ENCODE measurements around the gene NEU1.
"Not testable (repeated sequence)": the region's sequence is repeated elsewhere in the genome, so short reads cannot be mapped to it uniquely, and the experiment has no call there.

The NEU1 gene

DNA sequence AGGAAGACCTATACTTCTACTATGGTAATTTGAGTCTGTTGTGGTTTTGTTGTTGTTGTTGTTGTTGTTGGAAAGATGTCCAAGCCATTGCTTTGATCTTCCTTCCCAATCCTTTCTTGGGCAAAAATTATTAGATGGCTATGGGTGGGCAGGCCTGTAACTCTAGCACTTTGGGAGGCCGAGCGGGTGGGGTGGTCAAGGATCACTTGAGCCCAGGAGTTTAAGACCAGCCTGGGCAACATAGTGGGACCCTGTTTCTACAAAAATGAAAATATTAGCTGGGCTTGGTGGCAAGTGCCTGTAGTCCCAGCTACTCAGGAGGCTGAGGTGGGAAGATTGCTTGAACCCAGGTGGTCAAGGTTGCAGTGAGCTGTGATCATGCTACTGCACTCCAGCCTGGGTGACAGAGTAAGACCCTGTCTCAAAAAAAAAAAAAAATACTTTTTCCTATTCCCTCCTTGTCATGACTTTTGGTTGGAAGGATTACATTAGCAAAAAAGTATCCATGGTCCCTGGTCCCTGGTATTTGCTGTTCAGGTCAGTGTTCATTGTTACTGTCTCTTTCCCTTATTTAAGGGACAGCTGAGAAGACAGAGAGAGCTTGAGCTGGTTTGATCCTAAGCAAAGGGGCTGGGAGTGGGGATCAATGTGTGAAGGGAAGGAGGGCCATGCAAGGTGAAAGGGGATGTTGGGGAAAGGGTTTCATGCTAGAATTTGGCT, 11.7 kb downstream of the NEU1 start:
- Histone ChIP-seq H2BK120ac (ENCODE audit: low read depth, low read length) (no peak overlapping the region), H3K27ac (ENCODE audit: low read depth, low read length) (no peak overlapping the region), H3K4me1 (ENCODE audit: control insufficient read depth, low read depth, low read length) (no peaks in the 10 kb centered on the region), H3K4ac (ENCODE audit: low read depth, low read length) (no peak overlapping the region), H3K79me1 (ENCODE audit: low read length) (no peaks in the 10 kb centered on the region), H3K4me3 (ENCODE audit: low read length) (no peak overlapping the region), H4K8ac (ENCODE audit: low read depth, low read length) (no peak overlapping the region), H3K36me3 (ENCODE audit: control insufficient read depth, insufficient read depth, low read length) (no peaks in the 10 kb centered on the region), H4K5ac (ENCODE audit: low read length) (no peak overlapping the region), H2AK5ac (ENCODE audit: low read length) (no peak overlapping the region), H2BK15ac (replicated peaks; ENCODE audit: low read depth) (no peak overlapping the region), H2BK5ac (ENCODE audit: low read length) (no peak overlapping the region), H3K4me2 (ENCODE audit: low read length) (no peak overlapping the region), H3K18ac (ENCODE audit: low read length) (no peak overlapping the region), H3K9ac (ENCODE audit: low read length) (no peak overlapping the region), H3K27me3 (ENCODE audit: insufficient read depth, low read length, poor library complexity) (no peaks in the 10 kb centered on the region), H3K79me2 (ENCODE audit: control insufficient read depth, insufficient read depth, low read length) (no peaks in the 10 kb centered on the region), H3K56ac (ENCODE audit: low read length) (peak overlapping the region; percentile 1), H3K23ac (ENCODE audit: low read length) (no peak overlapping the region)
- no peak for DNase-seq
- no CpG with 5 or more reads among the region's 2 CpGs for WGBS (ENCODE audit: extremely low coverage, insufficient coverage, low lambda C conversion rate)

DNA sequence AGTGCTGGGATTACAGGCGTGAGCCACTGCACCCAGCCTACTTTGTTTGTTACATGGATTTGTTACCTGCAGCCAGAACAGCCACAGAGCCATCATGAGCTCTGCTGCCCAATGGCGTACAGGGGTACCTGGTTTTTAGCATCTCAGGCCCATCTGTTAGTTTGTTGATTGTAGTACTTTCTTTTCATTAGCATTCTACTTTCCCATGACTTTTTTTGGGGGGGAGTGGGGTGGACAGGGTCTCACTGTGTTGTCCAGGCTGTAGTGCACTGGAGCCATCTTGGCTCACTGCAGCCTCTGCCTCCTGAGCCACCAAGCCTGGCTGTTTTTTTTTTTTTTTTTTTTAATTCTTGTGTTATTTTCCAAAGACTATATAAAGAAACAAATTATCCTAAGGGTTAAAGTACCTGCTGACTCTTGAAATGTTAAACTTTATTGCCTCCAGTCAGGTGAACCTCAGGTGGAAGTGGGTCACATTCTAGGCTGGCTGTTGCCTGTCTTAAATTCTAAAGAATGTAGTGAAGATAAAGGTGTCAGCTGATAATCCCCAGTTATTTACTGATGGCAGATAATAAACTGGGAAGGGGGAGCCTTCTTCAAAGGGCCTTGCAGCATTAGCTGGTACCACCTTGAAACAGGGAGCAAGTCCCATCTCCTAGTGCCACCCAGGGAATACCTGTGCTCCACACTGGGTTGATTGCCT, 15.2 kb downstream of the NEU1 start:
- Histone ChIP-seq H3K27ac (ENCODE audit: low read depth, low read length) (no peak overlapping the region), H3K4me2 (ENCODE audit: low read length) (no peak overlapping the region), H3K4me1 (ENCODE audit: control insufficient read depth, low read depth, low read length) (no peaks in the 10 kb centered on the region), H4K5ac (ENCODE audit: low read length) (no peak overlapping the region), H3K79me2 (ENCODE audit: control insufficient read depth, insufficient read depth, low read length) (no peaks in the 10 kb centered on the region), H3K79me1 (ENCODE audit: low read length) (no peaks in the 10 kb centered on the region), H3K18ac (ENCODE audit: low read length) (no peak overlapping the region), H3K27me3 (ENCODE audit: insufficient read depth, low read length, poor library complexity) (no peaks in the 10 kb centered on the region), H2AK5ac (ENCODE audit: low read length) (no peak overlapping the region), H3K23ac (ENCODE audit: low read length) (no peak overlapping the region), H3K36me3 (ENCODE audit: control insufficient read depth, insufficient read depth, low read length) (no peaks in the 10 kb centered on the region), H2BK5ac (ENCODE audit: low read length) (no peak overlapping the region), H4K8ac (ENCODE audit: low read depth, low read length) (no peak overlapping the region), H3K9ac (ENCODE audit: low read length) (no peak overlapping the region), H2BK120ac (ENCODE audit: low read depth, low read length) (no peak overlapping the region), H3K4ac (ENCODE audit: low read depth, low read length) (no peak overlapping the region), H3K56ac (ENCODE audit: low read length) (no peak overlapping the region), H3K4me3 (ENCODE audit: low read length) (no peak overlapping the region), H2BK15ac (replicated peaks; ENCODE audit: low read depth) (no peak overlapping the region)
- WGBS (ENCODE audit: extremely low coverage, insufficient coverage, low lambda C conversion rate), result no CpG with 5 or more reads among the region's 2 CpGs
- DNase-seq, result peak; percentile 52

GRCh38 chr6:31844507-31844906, 18.1 kb downstream of the NEU1 start:
- H3K36me3 ChIP-seq (ENCODE audit: control insufficient read depth, insufficient read depth, low read length), result peaks cover 9% of the 10 kb centered on the region
- no peak overlapping the region for H2BK5ac ChIP-seq (ENCODE audit: low read length)
- no peak overlapping the region for H3K4me3 ChIP-seq (ENCODE audit: low read length)
- no peaks in the 10 kb centered on the region for H3K4me1 ChIP-seq (ENCODE audit: control insufficient read depth, low read depth, low read length)
- H3K4me2 ChIP-seq (ENCODE audit: low read length), result no peak overlapping the region
- H3K9ac ChIP-seq (ENCODE audit: low read length), result no peak overlapping the region
- no peaks in the 10 kb centered on the region for H3K27me3 ChIP-seq (ENCODE audit: insufficient read depth, low read length, poor library complexity)
- no CpG with 5 or more reads among the region's 3 CpGs for WGBS (ENCODE audit: extremely low coverage, insufficient coverage, low lambda C conversion rate)
- H3K56ac ChIP-seq (ENCODE audit: low read length), result no peak overlapping the region
- no peak overlapping the region for H3K4ac ChIP-seq (ENCODE audit: low read depth, low read length)
- H3K23ac ChIP-seq (ENCODE audit: low read length), result no peak overlapping the region
- no peak overlapping the region for H2BK15ac ChIP-seq (replicated peaks; ENCODE audit: low read depth)
- no peak for DNase-seq
- H4K5ac ChIP-seq (ENCODE audit: low read length), result no peak overlapping the region
- no peaks in the 10 kb centered on the region for H3K79me1 ChIP-seq (ENCODE audit: low read length)
- no peak overlapping the region for H3K27ac ChIP-seq (ENCODE audit: low read depth, low read length)
- H2AK5ac ChIP-seq (ENCODE audit: low read length), result no peak overlapping the region
- H3K79me2 ChIP-seq (ENCODE audit: control insufficient read depth, insufficient read depth, low read length), result no peaks in the 10 kb centered on the region
- no peak overlapping the region for H3K18ac ChIP-seq (ENCODE audit: low read length)
- H4K8ac ChIP-seq (ENCODE audit: low read depth, low read length), result no peak overlapping the region
- no peak overlapping the region for H2BK120ac ChIP-seq (ENCODE audit: low read depth, low read length)

DNA sequence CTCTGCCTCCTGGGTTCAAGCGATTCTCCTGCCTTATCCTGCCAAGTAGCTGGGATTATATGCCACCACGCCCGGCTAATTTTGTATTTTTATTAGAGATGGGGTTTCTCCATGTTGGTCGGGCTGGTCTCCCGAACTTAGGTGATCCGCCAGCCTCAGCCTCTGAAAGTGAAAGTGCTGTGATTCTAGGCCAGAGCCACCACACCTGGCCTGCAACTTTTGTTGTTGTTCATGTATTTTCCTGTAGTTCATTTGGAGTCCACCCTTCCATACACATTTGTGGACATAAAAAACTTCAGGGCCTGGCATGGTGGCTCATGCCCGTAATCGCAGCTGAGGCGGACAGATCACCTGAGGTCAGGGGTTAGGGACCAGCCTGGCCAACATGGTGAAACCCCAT, 20.6 kb downstream of the NEU1 start:
- no peak overlapping the region for H3K23ac ChIP-seq (ENCODE audit: low read length)
- H3K27ac ChIP-seq (ENCODE audit: low read depth, low read length), result no peak overlapping the region
- no peak overlapping the region for H2BK5ac ChIP-seq (ENCODE audit: low read length)
- no peaks in the 10 kb centered on the region for H3K27me3 ChIP-seq (ENCODE audit: insufficient read depth, low read length, poor library complexity)
- H3K36me3 ChIP-seq (ENCODE audit: control insufficient read depth, insufficient read depth, low read length), result peaks cover 27% of the 10 kb centered on the region
- no peak overlapping the region for H4K5ac ChIP-seq (ENCODE audit: low read length)
- no peak overlapping the region for H3K4ac ChIP-seq (ENCODE audit: low read depth, low read length)
- DNase-seq, result no peak
- no peak overlapping the region for H3K4me3 ChIP-seq (ENCODE audit: low read length)
- no peak overlapping the region for H4K8ac ChIP-seq (ENCODE audit: low read depth, low read length)
- no peak overlapping the region for H2BK15ac ChIP-seq (replicated peaks; ENCODE audit: low read depth)
- H3K79me1 ChIP-seq (ENCODE audit: low read length), result peaks cover 9% of the 10 kb centered on the region
- no peaks in the 10 kb centered on the region for H3K4me1 ChIP-seq (ENCODE audit: control insufficient read depth, low read depth, low read length)
- H2AK5ac ChIP-seq (ENCODE audit: low read length), result no peak overlapping the region
- H3K4me2 ChIP-seq (ENCODE audit: low read length), result no peak overlapping the region
- no peak overlapping the region for H2BK120ac ChIP-seq (ENCODE audit: low read depth, low read length)
- H3K9ac ChIP-seq (ENCODE audit: low read length), result no peak overlapping the region
- H3K79me2 ChIP-seq (ENCODE audit: control insufficient read depth, insufficient read depth, low read length), result peaks cover 22% of the 10 kb centered on the region
- no peak overlapping the region for H3K56ac ChIP-seq (ENCODE audit: low read length)
- no CpG with 5 or more reads among the region's 9 CpGs for WGBS (ENCODE audit: extremely low coverage, insufficient coverage, low lambda C conversion rate)
- H3K18ac ChIP-seq (ENCODE audit: low read length), result no peak overlapping the region

DNA sequence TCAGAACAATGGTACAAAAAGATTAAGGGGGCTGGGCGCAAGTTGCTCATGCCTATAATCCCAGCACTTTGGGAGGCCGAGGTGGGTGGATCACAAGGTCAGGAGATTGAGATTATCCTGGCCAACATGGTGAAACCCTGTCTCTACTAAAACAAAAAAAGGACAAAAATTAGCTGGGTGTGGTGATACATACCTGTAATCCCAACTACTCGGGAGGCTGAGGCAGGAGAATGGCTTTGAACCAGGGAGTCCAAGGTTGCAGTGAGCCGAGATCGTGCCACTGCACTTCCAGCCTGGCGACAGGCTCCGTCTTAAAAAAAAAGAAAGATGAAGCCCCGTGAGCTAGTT, 22.9 kb downstream of the NEU1 start:
- H3K4me3 ChIP-seq (ENCODE audit: low read length); H3K4me2 ChIP-seq (ENCODE audit: low read length); H3K27me3 ChIP-seq (ENCODE audit: insufficient read depth, low read length, poor library complexity); H3K9ac ChIP-seq (ENCODE audit: low read length); H3K79me1 ChIP-seq (ENCODE audit: low read length); H3K4ac ChIP-seq (ENCODE audit: low read depth, low read length); H2BK5ac ChIP-seq (ENCODE audit: low read length); H4K8ac ChIP-seq (ENCODE audit: low read depth, low read length); H3K27ac ChIP-seq (ENCODE audit: low read depth, low read length); H4K5ac ChIP-seq (ENCODE audit: low read length); H3K23ac ChIP-seq (ENCODE audit: low read length); H2BK15ac ChIP-seq (replicated peaks; ENCODE audit: low read depth); H3K18ac ChIP-seq (ENCODE audit: low read length); H3K4me1 ChIP-seq (ENCODE audit: control insufficient read depth, low read depth, low read length); H3K56ac ChIP-seq (ENCODE audit: low read length); H2BK120ac ChIP-seq (ENCODE audit: low read depth, low read length); H2AK5ac ChIP-seq (ENCODE audit: low read length); DNase-seq: not testable (repeated sequence)
- no CpG with 5 or more reads among the region's 8 CpGs for WGBS (ENCODE audit: extremely low coverage, insufficient coverage, low lambda C conversion rate)
- H3K79me2 ChIP-seq (ENCODE audit: control insufficient read depth, insufficient read depth, low read length), result peaks cover 45% of the 10 kb centered on the region
- H3K36me3 ChIP-seq (ENCODE audit: control insufficient read depth, insufficient read depth, low read length), result peaks cover 31% of the 10 kb centered on the region

Measured in mesendoderm (in vitro differentiated cells).